ENCODE measurements around the gene MRPS16.

MRPS16 gene

GRCh38 chr10:73206385-73206784 lies 46.1 kb downstream of the MRPS16 start:
- no peaks in the 10 kb centered on the region for H3K4me1 ChIP-seq
- no peak overlapping the region for H3K27ac ChIP-seq
- H3K4me2 ChIP-seq (ENCODE audit: low read length), result no peak overlapping the region
- H3K36me3 ChIP-seq (ENCODE audit: control insufficient read depth, insufficient read depth, low read length), result no peaks in the 10 kb centered on the region
- H3K27me3 ChIP-seq (ENCODE audit: control insufficient read depth, insufficient read depth, low read length), result no peaks in the 10 kb centered on the region
- no peak overlapping the region for H2AFZ ChIP-seq
- H3K79me2 ChIP-seq, result no peaks in the 10 kb centered on the region
- no peak overlapping the region for H3K4me3 ChIP-seq (ENCODE audit: low read depth, low read length)
- no peaks in the 10 kb centered on the region for H3K9me3 ChIP-seq (ENCODE audit: control insufficient read depth, low read length)
- no peak overlapping the region for H3K9ac ChIP-seq
- no peak for TF ChIP-seq CTCF (IDR thresholded peaks at IDR 0.05)

- Histone ChIP-seq H3K79me2 (no peaks in the 10 kb centered on the region), H3K9ac (no peak overlapping the region), H3K4me1 (no peaks in the 10 kb centered on the region), H3K27ac (no peak overlapping the region), H3K27me3 (ENCODE audit: control insufficient read depth, insufficient read depth, low read length) (no peaks in the 10 kb centered on the region), H3K36me3 (ENCODE audit: control insufficient read depth, insufficient read depth, low read length) (no peaks in the 10 kb centered on the region), H3K4me3 (ENCODE audit: low read depth, low read length) (no peak overlapping the region), H2AFZ (no peak overlapping the region), H3K9me3 (ENCODE audit: control insufficient read depth, low read length) (no peaks in the 10 kb centered on the region), H3K4me2 (ENCODE audit: low read length) (no peak overlapping the region)
- TF ChIP-seq CTCF (IDR thresholded peaks at IDR 0.05), result no peak
Measured at GRCh38 chr10:73205890-73206289, 46.6 kb downstream of the MRPS16 start.

GRCh38 chr10:73205081-73205480 lies 47.4 kb downstream of the MRPS16 start:
- Histone ChIP-seq H3K36me3 (ENCODE audit: control insufficient read depth, insufficient read depth, low read length) (no peaks in the 10 kb centered on the region), H3K79me2 (no peaks in the 10 kb centered on the region), H3K9ac (no peak overlapping the region), H3K27me3 (ENCODE audit: control insufficient read depth, insufficient read depth, low read length) (no peaks in the 10 kb centered on the region), H2AFZ (no peak overlapping the region), H3K4me1 (no peaks in the 10 kb centered on the region), H3K4me2 (ENCODE audit: low read length) (no peak overlapping the region), H3K9me3 (ENCODE audit: control insufficient read depth, low read length) (no peaks in the 10 kb centered on the region), H3K27ac (no peak overlapping the region), H3K4me3 (ENCODE audit: low read depth, low read length) (no peak overlapping the region)
- TF ChIP-seq CTCF (IDR thresholded peaks at IDR 0.05), result no peak
